Stimulated activated naive B cell treated with anti-CD40 and anti-IgM and Interleukin-4, amounts not matched to agents 10 μg/mL and 1 μg/mL and 100 μg/mL, for 72 hours (primary cell): ENCODE measurements around the gene MKI67.

Source experiments
- ATAC-seq, 2 donors: fragments of 150-1000 bp; cut with Tn5 transposase; replicated peaks; 2 replicates each; pipeline ENCODE4 v1.10.0; 2021; ENCODE audit warnings: moderate library complexity in 1 of 2
- DNase-seq: peaks from one replicate; pipeline ENCODE4 v3.0.0; 2021
- H3K27ac Mint-ChIP-seq: one replicate; pipeline ENCODE4 v1.8.0; 2022; ENCODE audit warnings: mild to moderate bottlenecking, mixed read lengths
- H3K27me3 Mint-ChIP-seq, 2 donors: one replicate each; pipeline ENCODE4 v1.8.0; 2022; ENCODE audit warnings: mixed read lengths in 2 of 2
- H3K36me3 Mint-ChIP-seq, 2 donors: one replicate each; pipeline ENCODE4 v1.8.0; 2022; ENCODE audit warnings: mixed read lengths in 2 of 2, mild to moderate bottlenecking in 1 of 2
- H3K4me1 Mint-ChIP-seq, 2 donors: one replicate each; pipeline ENCODE4 v1.8.0; 2022; ENCODE audit warnings: mixed read lengths in 2 of 2, mild to moderate bottlenecking in 1 of 2
- H3K4me3 Mint-ChIP-seq, 2 donors: one replicate each; pipeline ENCODE4 v1.8.0; 2022; ENCODE audit warnings: mild to moderate bottlenecking in 2 of 2, mixed read lengths in 2 of 2, moderate library complexity in 1 of 2
- H3K9me3 Mint-ChIP-seq, 2 donors: one replicate each; pipeline ENCODE4 v1.8.0; 2022; ENCODE audit warnings: mixed read lengths in 2 of 2, mild to moderate bottlenecking in 1 of 2

Gene MKI67

DNA sequence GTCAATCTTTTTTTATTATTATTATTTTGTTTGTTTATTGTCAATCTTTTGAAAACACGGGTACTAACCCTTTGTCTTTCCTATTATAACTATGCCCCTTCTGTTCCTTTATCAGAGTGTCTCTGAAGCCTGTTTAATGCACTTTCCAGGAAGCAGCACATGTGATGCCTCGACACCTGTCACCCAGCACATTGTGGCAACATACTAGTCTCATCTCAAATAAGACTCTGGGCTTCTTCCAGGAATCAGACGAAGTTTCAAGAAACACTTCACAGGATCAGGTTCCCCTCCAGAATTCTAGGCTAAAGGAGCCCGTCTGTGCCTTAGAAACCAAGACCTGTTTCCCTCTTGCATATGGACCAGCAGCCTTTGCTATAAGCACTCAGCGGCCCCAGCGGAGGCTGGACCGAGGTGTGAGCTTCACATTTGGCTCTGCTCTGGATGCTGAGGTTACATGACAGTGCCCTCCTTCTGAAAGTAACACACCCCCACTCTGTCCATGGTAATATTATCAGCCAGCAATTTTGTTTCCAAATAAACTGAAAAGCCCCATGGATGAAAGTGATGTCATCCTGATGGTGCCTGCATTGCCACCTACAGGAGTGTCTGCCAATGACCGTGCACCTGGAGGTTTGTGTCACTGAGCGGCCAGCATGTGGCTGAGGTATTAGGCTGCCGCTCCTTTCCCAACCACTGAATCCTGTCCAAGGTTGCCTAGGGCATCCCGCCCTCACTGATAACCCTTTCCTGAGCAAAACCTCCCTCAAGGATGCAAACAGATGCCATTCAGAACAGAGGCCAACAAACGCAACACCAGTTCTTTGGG lies 38.1 kb downstream of the MKI67 start:
- Mint-ChIP-seq H3K4me1 (peaks cover 0 to 9% of the 10 kb centered on the region in 2 donors), H3K4me3 (no peak overlapping the region), H3K27ac (no peak overlapping the region), H3K36me3 (peaks cover 8 to 15% of the 10 kb centered on the region in 2 donors), H3K27me3 (no peaks in the 10 kb centered on the region), H3K9me3 (no peaks in the 10 kb centered on the region)
- no peak for DNase-seq
- no peak for ATAC-seq

DNA sequence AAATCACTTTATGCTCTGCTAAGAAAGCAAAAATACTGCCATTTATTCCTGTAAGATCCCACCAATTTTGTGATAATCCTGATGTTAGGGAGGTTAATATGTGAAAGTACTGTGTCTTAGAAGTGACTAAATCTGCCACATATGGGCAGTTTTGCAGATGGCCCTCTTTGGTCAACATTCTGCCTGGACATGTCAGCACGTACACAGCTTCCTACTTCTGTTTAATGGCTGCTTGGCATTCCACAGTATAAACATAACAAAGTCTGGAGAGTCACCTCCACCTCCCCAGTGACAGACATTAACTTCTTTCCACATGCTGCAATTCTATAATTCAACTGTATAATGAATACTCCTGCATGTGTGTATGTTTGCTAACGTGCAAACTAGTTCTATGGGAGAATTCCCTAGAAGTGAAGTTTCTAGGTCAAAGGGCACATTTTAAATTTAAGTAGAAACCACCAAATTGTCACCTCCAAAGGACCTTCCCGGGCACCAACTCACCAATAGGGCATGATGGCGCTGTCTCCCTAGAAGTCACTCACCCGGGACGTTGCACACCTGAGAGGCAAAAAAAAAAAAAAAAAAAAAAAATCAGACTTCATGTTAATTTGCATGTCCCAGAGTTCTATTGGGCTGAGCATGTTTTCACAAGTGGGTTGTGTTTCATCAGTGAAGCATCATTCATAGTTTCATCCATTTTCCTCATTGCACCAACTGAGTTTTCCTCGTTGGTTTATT lies 38.9 kb downstream of the MKI67 start:
- peaks cover 8 to 15% of the 10 kb centered on the region in 2 donors for H3K36me3 Mint-ChIP-seq
- no peaks in the 10 kb centered on the region for H3K27me3 Mint-ChIP-seq
- no peak for ATAC-seq
- H3K27ac Mint-ChIP-seq, result no peak overlapping the region
- no peak for DNase-seq
- H3K4me3 Mint-ChIP-seq, result no peak overlapping the region
- peaks cover 0 to 9% of the 10 kb centered on the region in 2 donors for H3K4me1 Mint-ChIP-seq
- no peaks in the 10 kb centered on the region for H3K9me3 Mint-ChIP-seq

GRCh38 chr10:128086003-128086863 lies 40.0 kb downstream of the MKI67 start:
- no peaks in the 10 kb centered on the region for H3K9me3 Mint-ChIP-seq
- DNase-seq (no peak), ATAC-seq (peak in 1 of 2 donors; percentile 29)
- no peaks in the 10 kb centered on the region for H3K27me3 Mint-ChIP-seq
- H3K4me1 Mint-ChIP-seq, result peaks cover 0 to 9% of the 10 kb centered on the region in 2 donors
- no peak overlapping the region for H3K27ac Mint-ChIP-seq
- no peak overlapping the region for H3K4me3 Mint-ChIP-seq
- peaks cover 9 to 15% of the 10 kb centered on the region in 2 donors for H3K36me3 Mint-ChIP-seq

DNA sequence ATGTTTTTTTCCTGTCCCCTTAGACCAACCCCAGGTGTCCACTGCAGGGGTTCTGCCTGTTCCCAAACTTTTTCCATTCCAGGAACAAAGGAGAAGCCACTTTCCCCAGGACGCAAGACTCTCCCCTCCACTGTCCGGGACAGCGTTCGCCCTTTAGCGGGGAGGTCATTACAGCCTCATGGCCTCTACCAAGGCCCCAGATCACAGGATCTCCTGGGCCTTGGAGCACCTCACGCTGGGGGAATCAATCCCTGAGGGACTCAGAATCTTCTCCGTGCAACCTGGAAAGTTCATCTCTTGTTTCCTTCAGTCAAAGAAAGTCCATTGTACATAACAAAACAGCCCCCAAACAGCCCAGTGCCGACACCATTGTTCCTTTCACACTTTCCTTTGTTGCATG lies 41.2 kb downstream of the MKI67 start:
- Mint-ChIP-seq H3K27me3 (no peaks in the 10 kb centered on the region), H3K36me3 (peaks cover 15 to 26% of the 10 kb centered on the region in 2 donors), H3K9me3 (no peaks in the 10 kb centered on the region), H3K4me3 (no peak overlapping the region), H3K4me1 (peaks cover 0 to 9% of the 10 kb centered on the region in 2 donors), H3K27ac (no peak overlapping the region)
- DNase-seq (no peak), ATAC-seq (no peak)

DNA sequence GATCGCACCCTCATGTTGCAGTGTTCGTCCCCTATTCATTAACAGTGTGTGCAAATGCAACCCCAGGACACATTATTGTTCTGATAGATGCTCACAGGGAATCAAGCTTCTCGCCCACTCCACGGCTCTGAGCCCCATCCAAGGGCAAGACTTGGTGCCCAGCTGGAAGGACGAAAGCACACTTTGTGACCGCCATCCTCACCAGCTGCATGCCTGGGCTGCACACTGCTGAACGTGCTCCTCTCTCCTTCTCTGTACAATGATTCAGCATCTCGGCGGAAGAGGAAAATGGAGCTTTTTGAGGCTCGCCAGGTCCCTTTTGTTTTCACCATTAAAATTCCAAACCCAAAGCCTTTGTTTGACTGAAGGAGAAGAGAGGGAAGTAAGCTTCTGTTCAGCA lies 41.9 kb downstream of the MKI67 start:
- no peak for ATAC-seq

GRCh38 chr10:128083191-128083895 lies 42.9 kb downstream of the MKI67 start:
- no peak for DNase-seq
- peaks cover 21 to 36% of the 10 kb centered on the region in 2 donors for H3K36me3 Mint-ChIP-seq
- H3K27me3 Mint-ChIP-seq, result no peaks in the 10 kb centered on the region
- peaks cover 0 to 9% of the 10 kb centered on the region in 2 donors for H3K4me1 Mint-ChIP-seq
- H3K9me3 Mint-ChIP-seq, result no peaks in the 10 kb centered on the region
- H3K4me3 Mint-ChIP-seq, result no peak overlapping the region
- ATAC-seq, result no peak
- H3K27ac Mint-ChIP-seq, result no peak overlapping the region

More for the DNA sequence above, 41.9 kb downstream of the MKI67 start:
- Mint-ChIP-seq H3K4me3 (no peak overlapping the region), H3K4me1 (peaks cover 0 to 9% of the 10 kb centered on the region in 2 donors), H3K9me3 (no peaks in the 10 kb centered on the region), H3K27ac (no peak overlapping the region), H3K36me3 (peaks cover 19 to 31% of the 10 kb centered on the region in 2 donors), H3K27me3 (no peaks in the 10 kb centered on the region)
- DNase-seq, result no peak

GRCh38 chr10:128081720-128082119 lies 44.5 kb downstream of the MKI67 start:
- Mint-ChIP-seq H3K4me1 (peaks cover 0 to 7% of the 10 kb centered on the region in 2 donors), H3K36me3 (peaks cover 26 to 42% of the 10 kb centered on the region in 2 donors)

DNA sequence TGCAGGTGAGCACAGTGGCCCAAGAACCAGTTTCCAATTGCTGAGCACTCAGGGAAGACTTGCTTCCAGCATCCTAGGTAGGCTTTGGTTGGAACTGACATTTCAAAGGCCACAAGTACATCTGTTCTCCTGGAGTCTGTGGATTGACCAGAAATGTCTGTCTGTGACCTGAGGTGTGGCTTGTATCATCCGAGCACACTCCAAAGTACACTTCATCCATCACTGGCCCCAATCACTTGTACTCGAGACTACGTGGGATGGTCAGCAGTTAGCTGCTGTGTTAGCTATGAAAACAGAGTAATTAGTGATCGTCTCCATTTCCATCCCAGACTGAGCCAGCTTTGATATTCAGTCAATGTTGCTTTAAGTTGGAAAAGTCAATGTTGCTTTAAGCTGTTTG lies 45.0 kb downstream of the MKI67 start:
- ATAC-seq, result no peak
- H3K4me3 Mint-ChIP-seq, result no peak overlapping the region
- H3K27ac Mint-ChIP-seq, result no peak overlapping the region
- no peak for DNase-seq
- H3K27me3 Mint-ChIP-seq, result no peaks in the 10 kb centered on the region
- peaks cover 28 to 45% of the 10 kb centered on the region in 2 donors for H3K36me3 Mint-ChIP-seq
- no peaks in the 10 kb centered on the region for H3K9me3 Mint-ChIP-seq
- peaks cover 0 to 2% of the 10 kb centered on the region in 2 donors for H3K4me1 Mint-ChIP-seq

More at GRCh38 chr10:128081720-128082119, 44.5 kb downstream of the MKI67 start:
- Mint-ChIP-seq H3K27ac (no peak overlapping the region), H3K4me3 (no peak overlapping the region), H3K27me3 (no peaks in the 10 kb centered on the region), H3K9me3 (no peaks in the 10 kb centered on the region)
- ATAC-seq (no peak), DNase-seq (no peak)

GRCh38 chr10:128080641-128081040 lies 45.6 kb downstream of the MKI67 start:
- no peaks in the 10 kb centered on the region for H3K4me1 Mint-ChIP-seq
- no peak overlapping the region for H3K27ac Mint-ChIP-seq
- H3K9me3 Mint-ChIP-seq, result no peaks in the 10 kb centered on the region
- peaks cover 31 to 49% of the 10 kb centered on the region in 2 donors for H3K36me3 Mint-ChIP-seq
- no peaks in the 10 kb centered on the region for H3K27me3 Mint-ChIP-seq
- DNase-seq (no peak), ATAC-seq (no peak)
- H3K4me3 Mint-ChIP-seq, result no peak overlapping the region

- Mint-ChIP-seq H3K36me3 (peaks cover 33 to 51% of the 10 kb centered on the region in 2 donors), H3K9me3 (no peaks in the 10 kb centered on the region)
- DNase-seq, result no peak
Observed at GRCh38 chr10:128080231-128080630, 46.0 kb downstream of the MKI67 start.

DNA sequence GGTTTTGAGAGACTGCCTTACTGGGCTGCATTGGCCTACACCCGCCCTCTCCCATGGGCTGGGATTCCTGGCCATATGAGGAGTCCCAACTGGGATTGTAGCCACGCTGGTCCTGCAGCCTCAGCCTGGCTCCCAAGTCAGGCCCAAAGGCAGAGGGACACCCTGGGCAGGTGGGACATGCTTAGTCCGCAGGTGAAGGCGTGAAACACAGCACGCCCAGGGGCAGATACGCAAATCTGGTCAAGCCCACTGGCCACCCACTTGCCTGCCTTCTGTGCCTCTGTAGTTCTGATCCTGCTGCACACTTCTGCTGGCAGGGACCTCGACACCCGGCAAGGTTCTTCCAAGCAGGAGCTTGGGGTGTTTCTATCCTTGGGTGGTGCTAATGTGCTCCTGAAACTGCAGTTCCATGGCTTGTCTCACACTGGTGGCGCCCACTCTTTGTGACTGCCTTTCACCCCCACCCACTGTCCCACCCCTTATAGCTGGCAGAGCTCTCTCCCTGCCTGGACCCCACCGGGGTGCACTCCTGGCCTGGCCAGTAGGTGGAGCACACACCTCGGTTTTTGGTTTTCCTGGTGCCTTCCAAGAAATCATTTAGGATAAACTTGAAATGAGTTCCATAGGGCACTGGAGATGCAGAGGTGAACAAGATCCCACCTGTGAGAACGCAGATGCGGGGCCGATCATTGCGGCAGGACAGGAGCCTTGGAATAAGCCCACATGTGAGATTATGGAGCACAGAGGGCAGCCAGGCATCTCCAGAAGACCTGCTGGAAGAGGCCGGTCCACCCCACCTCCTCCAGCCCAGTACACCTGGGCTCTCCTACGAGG lies 47.9 kb downstream of the MKI67 start:
- H3K9me3 Mint-ChIP-seq, result no peaks in the 10 kb centered on the region
- H3K27ac Mint-ChIP-seq, result no peak overlapping the region
- ATAC-seq (peak; percentile 76 to 80), DNase-seq (no peak)
- no peak overlapping the region for H3K4me3 Mint-ChIP-seq
- H3K27me3 Mint-ChIP-seq, result no peaks in the 10 kb centered on the region
- H3K36me3 Mint-ChIP-seq, result peaks cover 38 to 53% of the 10 kb centered on the region in 2 donors
- H3K4me1 Mint-ChIP-seq, result no peaks in the 10 kb centered on the region

More at GRCh38 chr10:128080231-128080630, 46.0 kb downstream of the MKI67 start:
- Mint-ChIP-seq H3K4me1 (no peaks in the 10 kb centered on the region), H3K27me3 (no peaks in the 10 kb centered on the region), H3K4me3 (no peak overlapping the region), H3K27ac (no peak overlapping the region)
- no peak for ATAC-seq

DNA sequence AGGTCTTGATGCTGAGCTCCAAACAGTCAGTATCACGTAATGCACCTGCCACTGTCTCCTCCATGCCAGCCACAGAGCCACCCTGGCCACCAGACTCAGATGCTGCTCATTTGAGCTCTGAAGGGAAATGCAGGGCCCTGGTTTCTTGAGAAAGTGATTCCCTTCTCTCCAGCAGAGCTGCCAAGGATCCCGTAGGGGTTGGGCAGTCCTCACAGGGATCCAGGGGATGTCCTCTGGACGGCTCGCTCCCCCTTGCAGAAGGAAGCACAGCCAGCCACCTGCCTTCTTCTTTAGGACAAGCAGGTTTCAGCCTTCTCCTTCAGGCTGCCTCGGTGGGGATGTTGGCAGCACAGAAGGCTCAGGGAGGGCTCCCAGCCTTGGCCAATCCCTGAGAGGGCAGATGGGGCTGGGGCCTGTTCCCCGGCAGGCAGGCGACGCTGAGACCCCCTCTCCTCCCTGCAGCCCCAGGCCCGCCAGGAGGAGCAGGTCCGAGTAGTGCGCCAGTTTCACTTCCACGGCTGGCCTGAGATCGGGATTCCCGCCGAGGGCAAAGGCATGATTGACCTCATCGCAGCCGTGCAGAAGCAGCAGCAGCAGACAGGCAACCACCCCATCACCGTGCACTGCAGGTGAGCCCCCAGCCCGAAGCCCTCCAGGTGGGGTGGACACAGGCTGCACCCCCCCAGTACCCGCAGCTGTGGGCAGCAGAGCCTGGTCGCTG lies 48.9 kb downstream of the MKI67 start:
- Mint-ChIP-seq H3K9me3 (no peaks in the 10 kb centered on the region), H3K27ac (peak overlapping the region; percentile 9), H3K4me1 (no peaks in the 10 kb centered on the region), H3K4me3 (no peak overlapping the region), H3K36me3 (peaks cover 43 to 62% of the 10 kb centered on the region in 2 donors), H3K27me3 (no peaks in the 10 kb centered on the region)
- no peak for ATAC-seq
- DNase-seq, result no peak
